B cell (primary cell): Measurements from ENCODE around the gene GPHN. TPM values are rescaled to one million over a fixed set of nuclear protein-coding genes. Genes with fewer than 3 reads are reported as not detected.

Experiments used
- ATAC-seq: fragments of 200-7000 bp; cut with Tn5 transposase; one replicate; pipeline ENCODE4 v1.10.0; 2021; ENCODE audit warnings: low read depth, mild to moderate bottlenecking, moderate number of reproducible peaks, moderate library complexity
- CTCF ChIA-PET: fragments of 350-600 bp; sonication (Branson Sonifier 250); formaldehyde crosslinking; loops from one replicate; lab custom pipeline; 2021; ENCODE audit warnings: antibody characterized with exemption, inconsistent platforms; lab: Charles Lee
- POLR2A ChIA-PET: fragments of 350-600 bp; sonication (Branson Sonifier 250); formaldehyde crosslinking; loops from one replicate; lab custom pipeline; 2021; ENCODE audit warnings: antibody characterized with exemption; lab: Charles Lee
- DNase-seq: peaks from one replicate; pipeline ENCODE4 v3.0.0; 2013
- H2AFZ ChIP-seq: 2 replicates; pipeline ENCODE4 v1.6.1; 2012; ENCODE audit warnings: mild to moderate bottlenecking, low read depth, low read length; ENCODE audit not compliant: insufficient read depth, poor library complexity, severe bottlenecking
- H3K27ac ChIP-seq, 2 donors: 1 replicate in 1 of 2; 2 replicates in 1 of 2; pipeline ENCODE4 v1.5.1; 2012 to 2013; ENCODE audit warnings: low read length in 2 of 2, mild to moderate bottlenecking in 2 of 2, moderate library complexity in 1 of 2
- H3K27me3 ChIP-seq, 4 experiments: fragments of 200-600 bp in 1 of 4; sonication (generic) in 1 of 4; replicated peaks in 1 of 4; 1 replicate in 2 of 4; 2 replicates in 2 of 4; pipeline versions ENCODE4 v1.6.1 to v1.7.0; 2013 to 2016; ENCODE audit warnings: low read length in 3 of 4, mild to moderate bottlenecking in 2 of 4, mixed read lengths in 1 of 4, moderate library complexity in 1 of 4; ENCODE audit not compliant: insufficient read depth in 4 of 4, control insufficient read depth in 3 of 4; ENCODE audit errors: control extremely low read depth in 1 of 4
- H3K36me3 ChIP-seq, 2 experiments: replicated peaks in 1 of 2; 1 replicate in 1 of 2; 2 replicates in 1 of 2; pipeline versions ENCODE4 v1.6.1 to v1.7.1; 2013; ENCODE audit warnings: low read length in 1 of 2; ENCODE audit not compliant: insufficient read depth in 2 of 2, control insufficient read depth in 1 of 2; ENCODE audit errors: control extremely low read depth in 1 of 2, extremely low read depth in 1 of 2
- H3K4me1 ChIP-seq, 2 donors: fragments of 200-600 bp in 1 of 2; sonication (generic) in 1 of 2; 1 replicate in 1 of 2; 2 replicates in 1 of 2; pipeline versions ENCODE4 v1.5.1 to v1.6.1; 2013 to 2017; ENCODE audit warnings: low read length in 2 of 2; ENCODE audit not compliant: control insufficient read depth in 2 of 2, insufficient read depth in 2 of 2
- H3K4me2 ChIP-seq: replicated peaks from 2 replicates; pipeline ENCODE3; 2012; ENCODE audit warnings: mild to moderate bottlenecking, low read depth, low read length; ENCODE audit not compliant: poor library complexity, severe bottlenecking
- H3K4me3 ChIP-seq, 5 experiments: fragments of 200-600 bp in 1 of 5; sonication (generic) in 1 of 5; 1 replicate in 3 of 5; 2 replicates in 2 of 5; pipeline versions ENCODE4 v1.5.1 to v1.7.0; 2011 to 2016; ENCODE audit warnings: low read length in 4 of 5, mild to moderate bottlenecking in 4 of 5, low read depth in 2 of 5, control low read depth in 1 of 5, moderate library complexity in 1 of 5; ENCODE audit not compliant: insufficient read depth in 1 of 5; ENCODE audit errors: control extremely low read depth in 1 of 5, extremely low read depth in 1 of 5
- H3K79me2 ChIP-seq: fragments of 200-600 bp; sonication (generic); one replicate; pipeline ENCODE4 v1.6.0; 2016; ENCODE audit warnings: low read length; ENCODE audit not compliant: control insufficient read depth, insufficient read depth
- H3K9ac ChIP-seq: fragments of 200-600 bp; sonication (generic); 2 replicates; pipeline ENCODE4 v1.6.1; 2017; ENCODE audit warnings: mild to moderate bottlenecking, low read length, moderate library complexity
- H3K9me3 ChIP-seq, 3 donors: one replicate each; pipeline versions ENCODE4 v1.6.1 to v1.7.1; 2013; ENCODE audit warnings: low read length in 2 of 3; ENCODE audit not compliant: control insufficient read depth in 2 of 3, insufficient read depth in 1 of 3; ENCODE audit errors: control extremely low read depth in 1 of 3
- H4K20me1 ChIP-seq: 2 replicates; pipeline ENCODE4 v1.6.0; 2012; ENCODE audit warnings: mild to moderate bottlenecking, low read length; ENCODE audit not compliant: insufficient read depth, control insufficient read depth, poor library complexity, severe bottlenecking
- H3K27ac Mint-ChIP-seq: one replicate; pipeline ENCODE4 v1.8.0; 2021; ENCODE audit warnings: mixed read lengths
- H3K27me3 Mint-ChIP-seq: one replicate; pipeline ENCODE4 v1.8.0; 2021; ENCODE audit warnings: mixed read lengths
- H3K4me1 Mint-ChIP-seq: one replicate; pipeline ENCODE4 v1.8.0; 2021; ENCODE audit warnings: mixed read lengths
- H3K4me3 Mint-ChIP-seq: one replicate; pipeline ENCODE4 v1.8.0; 2021; ENCODE audit warnings: mixed read lengths
- H3K9me3 Mint-ChIP-seq: one replicate; pipeline ENCODE4 v1.8.0; 2022; ENCODE audit warnings: mixed read lengths; ENCODE audit not compliant: insufficient read depth
- CTCF ChIP-seq: fragments of 200-600 bp; IDR thresholded peaks from one replicate; pipeline ENCODE4 v1.8.0; 2022; ENCODE audit warnings: antibody characterized with exemption, mild to moderate bottlenecking
- EZH2 ChIP-seq: IDR thresholded peaks from 2 replicates; pipeline ENCODE4 v1.6.1; 2012; ENCODE audit warnings: borderline replicate concordance, low read depth, mild to moderate bottlenecking, moderate library complexity, low read length; ENCODE audit not compliant: insufficient read depth, poor library complexity, severe bottlenecking
- WGBS: methylation state at CpG from one replicate; pipeline ENCODE4 v1.1.5; 2013; ENCODE audit warnings: missing lambda C conversion rate; ENCODE audit not compliant: insufficient coverage; 5-methylcytosine and 5-hydroxymethylcytosine counted together
- intact Hi-C: fragments of 100-400 bp; cut with micrococcal nuclease; formaldehyde crosslinking; loops from one replicate; pipeline ENCODE4 v1.10.0; 2022
- polyA plus RNA-seq: library from polyadenylated mRNA; depleted of rRNA; stranded (reverse); fragments of >200 nt; gene quantifications from 2 replicates; pipeline ENCODE4 v1.2.3, GENCODE V29; 2012
- total RNA-seq, 2 donors: library from RNA; stranded (reverse); fragments of 120-200 nt in 1 of 2; gene quantifications; 1 replicate in 1 of 2; 2 replicates in 1 of 2; pipeline versions ENCODE4 v1.2.3 to v1.2.4, GENCODE V29; 2013 to 2022

Gene GPHN
- total and polyA plus RNA-seq, 2 donors (not counting 1 experiment from before 2014, with no cell fraction given) = 3.4 to 18.0 TPM

- H3K27ac ChIP-seq = no peak overlapping the region
- intact Hi-C loops = no loop called here
- no peak overlapping the region for H2AFZ ChIP-seq
- no peak overlapping the region for H3K4me2 ChIP-seq
- no CpG with 5 or more reads among the region's 2 CpGs for WGBS
- ATAC-seq (no peak), DNase-seq (no peak)
- H3K4me1 Mint-ChIP-seq = no peaks in the 10 kb centered on the region
- H3K79me2 ChIP-seq = no peaks in the 10 kb centered on the region
- H3K9me3 Mint-ChIP-seq = no peaks in the 10 kb centered on the region
- no peak for TF ChIP-seq CTCF
- TF ChIP-seq EZH2 = no peak
- H3K27me3 ChIP-seq = no peaks in the 10 kb centered on the region
- no peaks in the 10 kb centered on the region for H4K20me1 ChIP-seq
- no peaks in the 10 kb centered on the region for H3K27me3 Mint-ChIP-seq
- no peaks in the 10 kb centered on the region for H3K9me3 ChIP-seq
- H3K4me1 ChIP-seq = no peaks in the 10 kb centered on the region
- POLR2A ChIA-PET = no interaction called here
- CTCF ChIA-PET = no interaction called here
- H3K27ac Mint-ChIP-seq = no peak overlapping the region
- H3K4me3 Mint-ChIP-seq = no peak overlapping the region
- no peak overlapping the region for H3K4me3 ChIP-seq
- H3K9ac ChIP-seq = no peak overlapping the region
- H3K36me3 ChIP-seq = no peaks in the 10 kb centered on the region
Observed at GRCh38 chr14:66752109-66752508, 244.2 kb downstream of the GPHN start.

DNA sequence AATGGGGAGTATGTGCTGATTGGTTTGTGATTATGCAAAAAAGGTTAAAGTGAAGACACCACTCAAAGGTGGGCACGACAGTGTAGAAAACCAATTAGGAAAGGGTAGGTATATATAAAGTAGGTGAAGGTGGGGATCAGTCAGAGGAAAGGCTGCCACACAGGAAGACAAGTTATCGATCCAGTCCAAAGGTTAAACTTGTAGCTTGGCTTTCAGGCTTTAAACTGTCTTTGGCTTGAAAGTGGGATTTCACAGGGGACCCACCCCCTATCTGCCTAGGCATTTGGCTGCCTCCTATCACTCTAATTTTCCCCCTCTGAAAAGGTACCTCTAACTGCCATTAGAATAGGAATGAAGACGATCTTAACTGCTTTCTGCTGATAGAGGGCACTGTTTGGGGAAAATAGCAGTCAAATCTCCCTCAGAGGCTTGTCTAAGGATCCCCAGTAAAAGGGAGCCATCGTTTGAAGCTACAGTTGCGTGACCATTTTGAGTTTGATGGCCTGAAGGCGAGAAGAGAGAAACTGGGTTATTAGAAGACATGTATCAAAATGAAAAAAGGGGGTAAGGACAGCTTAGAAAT lies 250.2 kb downstream of the GPHN start:
- intact Hi-C loops = no loop called here
- Histone ChIP-seq H3K27me3 (no peaks in the 10 kb centered on the region), H2AFZ (no peak overlapping the region), H3K36me3 (no peaks in the 10 kb centered on the region), H3K27ac (no peak overlapping the region), H3K4me2 (no peak overlapping the region), H4K20me1 (no peaks in the 10 kb centered on the region), H3K79me2 (no peaks in the 10 kb centered on the region), H3K4me3 (no peak overlapping the region), H3K9ac (no peak overlapping the region), H3K9me3 (no peaks in the 10 kb centered on the region), H3K4me1 (no peaks in the 10 kb centered on the region)
- Mint-ChIP-seq H3K4me1 (no peaks in the 10 kb centered on the region), H3K9me3 (no peaks in the 10 kb centered on the region), H3K27ac (no peak overlapping the region), H3K27me3 (no peaks in the 10 kb centered on the region), H3K4me3 (no peak overlapping the region)
- TF ChIP-seq EZH2 = no peak
- no peak for TF ChIP-seq CTCF
- CTCF ChIA-PET = interaction anchor here (1.6 kb wide), 1 partner anchor 12 kb away, joined by 5 read pairs; no protein-coding TSS in a partner anchor
- no peak for DNase-seq
- no peak for ATAC-seq
- POLR2A ChIA-PET = no interaction called here
- 95% methylated on average over 6 of the region's 6 CpGs for WGBS
